BE2C (cell line): Measurements from ENCODE around the gene TNN.

Experiments used
- DNase-seq: peaks from one replicate; pipeline ENCODE4 v3.0.0-alpha.2; 2020
- H3K27me3 ChIP-seq: fragments of 250-450 bp; sonication (Bioruptor Pico); 2 replicates; pipeline ENCODE4 v1.5.1; 2020; ENCODE audit warnings: mild to moderate bottlenecking
- H3K36me3 ChIP-seq: fragments of 250-450 bp; sonication (Bioruptor Pico); 2 replicates; pipeline ENCODE4 v1.5.1; 2020; ENCODE audit warnings: mild to moderate bottlenecking
- H3K4me1 ChIP-seq: fragments of 250-450 bp; sonication (Bioruptor Pico); 2 replicates; pipeline ENCODE4 v1.5.1; 2020
- H3K4me3 ChIP-seq: 2 replicates; pipeline ENCODE4 v1.5.1; 2011; ENCODE audit warnings: low read depth, low read length
- H3K9me3 ChIP-seq: fragments of 250-450 bp; sonication (Bioruptor Pico); 2 replicates; pipeline ENCODE4 v1.5.1; 2020
- TF ChIP-seq, protein P1 (sequence below): IDR thresholded peaks from 2 replicates; pipeline ENCODE4 v1.5.1; 2012; ENCODE audit warnings: mild to moderate bottlenecking, low read depth, low read length

Gene TNN

DNA sequence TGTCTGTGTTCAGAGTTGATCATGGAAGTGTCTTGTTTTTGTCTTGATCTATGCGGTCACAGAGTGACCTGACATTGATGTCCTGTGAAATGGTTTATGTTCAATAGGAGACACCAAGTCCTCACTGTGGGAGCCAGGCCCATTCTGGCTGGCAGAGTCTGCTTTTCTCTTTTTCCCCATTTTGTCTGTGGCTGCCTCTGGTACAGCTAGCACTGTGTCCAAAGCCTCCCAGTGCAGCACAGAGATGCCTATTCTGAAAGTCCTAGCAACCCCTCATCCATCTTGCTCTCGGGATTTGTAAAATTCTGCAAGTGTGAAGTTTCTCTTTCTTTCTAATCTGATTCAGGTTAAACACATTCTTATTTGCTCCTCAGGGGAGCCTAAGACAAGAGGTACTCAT lies 14.3 kb downstream of the TNN start:
- Histone ChIP-seq H3K4me1 (peaks cover 4% of the 10 kb centered on the region; the same call in 1 of the 2 replicates), H3K36me3 (no peaks in the 10 kb centered on the region), H3K27me3 (no peaks in the 10 kb centered on the region), H3K4me3 (no peak overlapping the region), H3K9me3 (no peaks in the 10 kb centered on the region)
- TF ChIP-seq, protein P1, sequence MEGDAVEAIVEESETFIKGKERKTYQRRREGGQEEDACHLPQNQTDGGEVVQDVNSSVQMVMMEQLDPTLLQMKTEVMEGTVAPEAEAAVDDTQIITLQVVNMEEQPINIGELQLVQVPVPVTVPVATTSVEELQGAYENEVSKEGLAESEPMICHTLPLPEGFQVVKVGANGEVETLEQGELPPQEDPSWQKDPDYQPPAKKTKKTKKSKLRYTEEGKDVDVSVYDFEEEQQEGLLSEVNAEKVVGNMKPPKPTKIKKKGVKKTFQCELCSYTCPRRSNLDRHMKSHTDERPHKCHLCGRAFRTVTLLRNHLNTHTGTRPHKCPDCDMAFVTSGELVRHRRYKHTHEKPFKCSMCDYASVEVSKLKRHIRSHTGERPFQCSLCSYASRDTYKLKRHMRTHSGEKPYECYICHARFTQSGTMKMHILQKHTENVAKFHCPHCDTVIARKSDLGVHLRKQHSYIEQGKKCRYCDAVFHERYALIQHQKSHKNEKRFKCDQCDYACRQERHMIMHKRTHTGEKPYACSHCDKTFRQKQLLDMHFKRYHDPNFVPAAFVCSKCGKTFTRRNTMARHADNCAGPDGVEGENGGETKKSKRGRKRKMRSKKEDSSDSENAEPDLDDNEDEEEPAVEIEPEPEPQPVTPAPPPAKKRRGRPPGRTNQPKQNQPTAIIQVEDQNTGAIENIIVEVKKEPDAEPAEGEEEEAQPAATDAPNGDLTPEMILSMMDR = no peak
- DNase-seq = no peak

DNA sequence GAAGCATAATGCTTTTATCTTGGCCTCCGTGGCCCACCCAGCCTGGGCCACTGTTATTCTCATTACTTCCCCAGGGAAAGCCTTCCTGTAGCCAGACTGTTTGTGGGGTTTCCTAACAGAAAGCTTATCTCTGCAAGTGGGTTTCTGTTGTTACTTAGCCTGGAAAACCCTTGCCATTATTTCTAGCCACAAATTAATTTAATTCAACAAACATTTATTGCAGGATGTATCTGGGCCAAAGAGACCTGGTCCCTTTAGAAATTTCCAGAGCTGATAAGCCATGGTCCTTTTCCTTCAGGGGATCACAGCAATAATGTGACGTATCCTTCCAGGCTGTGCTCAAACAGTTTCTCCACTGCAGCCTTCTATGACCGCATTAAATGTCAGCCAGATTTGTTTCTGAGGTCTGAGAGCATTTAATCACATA lies 20.9 kb downstream of the TNN start:
- TF ChIP-seq, protein P1 = no peak
- peak; percentile 71 for DNase-seq
- no peaks in the 10 kb centered on the region for H3K9me3 ChIP-seq
- H3K27me3 ChIP-seq = no peaks in the 10 kb centered on the region
- no peaks in the 10 kb centered on the region for H3K36me3 ChIP-seq
- H3K4me1 ChIP-seq = peaks cover 30% of the 10 kb centered on the region
- peak overlapping the region; percentile 2; the same call in 1 of the 2 replicates for H3K4me3 ChIP-seq

DNA sequence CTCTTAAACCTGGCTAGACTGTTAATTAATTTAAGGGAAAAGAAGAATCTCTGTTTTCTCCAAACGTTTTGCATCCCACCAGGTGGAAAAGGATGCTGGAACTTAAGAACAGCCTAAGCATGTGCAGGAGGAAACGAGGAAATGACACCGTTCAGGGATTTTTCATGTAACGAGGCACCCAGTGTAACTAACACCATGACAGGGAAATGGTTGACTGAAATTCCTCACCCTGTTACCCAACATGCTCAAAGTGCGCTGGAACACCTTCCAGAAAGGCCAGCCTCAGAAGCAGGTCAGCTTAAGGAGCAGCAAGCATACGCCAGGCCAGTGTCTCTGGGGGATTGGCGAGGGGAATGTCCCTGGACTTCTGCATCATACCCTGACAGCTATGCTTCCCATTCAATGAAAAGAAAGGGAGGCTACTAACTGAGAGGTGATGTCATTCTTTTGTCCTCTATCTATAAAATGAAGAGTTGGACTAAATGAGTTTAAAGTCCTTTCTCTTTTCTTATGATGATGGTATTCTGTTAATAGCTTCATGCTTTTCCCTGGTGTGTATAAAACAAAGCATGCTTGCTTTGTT lies 21.6 kb downstream of the TNN start:
- TF ChIP-seq, protein P1 = no peak
- no peaks in the 10 kb centered on the region for H3K27me3 ChIP-seq

DNA sequence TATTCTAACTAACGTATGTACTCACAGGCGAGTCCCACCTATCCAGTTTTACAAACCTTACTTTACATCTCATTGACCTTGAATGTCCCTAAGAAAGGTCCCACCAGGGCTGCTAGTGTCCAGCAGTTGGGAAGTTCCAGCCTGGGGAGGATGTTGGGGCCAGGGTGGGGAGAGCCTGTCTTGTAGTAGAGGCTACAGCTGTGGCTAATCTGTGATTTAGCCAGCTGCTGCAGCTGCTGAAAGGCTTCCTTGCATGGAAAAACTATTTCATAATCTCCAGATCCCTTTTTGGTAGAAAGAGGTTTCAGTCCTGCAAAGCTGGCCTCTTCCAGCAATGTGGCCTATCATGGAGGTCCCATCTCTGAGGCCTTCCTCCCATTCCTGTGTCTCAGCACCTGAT lies 23.1 kb downstream of the TNN start:
- TF ChIP-seq, protein P1 = no peak
- no peaks in the 10 kb centered on the region for H3K36me3 ChIP-seq
- H3K4me1 ChIP-seq = peaks cover 30% of the 10 kb centered on the region
- no peak for DNase-seq
- no peak overlapping the region for H3K4me3 ChIP-seq
- no peaks in the 10 kb centered on the region for H3K9me3 ChIP-seq
- no peaks in the 10 kb centered on the region for H3K27me3 ChIP-seq

More for the DNA sequence above, 21.6 kb downstream of the TNN start:
- no peaks in the 10 kb centered on the region for H3K9me3 ChIP-seq
- no peaks in the 10 kb centered on the region for H3K36me3 ChIP-seq
- H3K4me1 ChIP-seq = peaks cover 30% of the 10 kb centered on the region
- H3K4me3 ChIP-seq = peak overlapping the region; percentile 2
- peak; percentile 78 for DNase-seq

DNA sequence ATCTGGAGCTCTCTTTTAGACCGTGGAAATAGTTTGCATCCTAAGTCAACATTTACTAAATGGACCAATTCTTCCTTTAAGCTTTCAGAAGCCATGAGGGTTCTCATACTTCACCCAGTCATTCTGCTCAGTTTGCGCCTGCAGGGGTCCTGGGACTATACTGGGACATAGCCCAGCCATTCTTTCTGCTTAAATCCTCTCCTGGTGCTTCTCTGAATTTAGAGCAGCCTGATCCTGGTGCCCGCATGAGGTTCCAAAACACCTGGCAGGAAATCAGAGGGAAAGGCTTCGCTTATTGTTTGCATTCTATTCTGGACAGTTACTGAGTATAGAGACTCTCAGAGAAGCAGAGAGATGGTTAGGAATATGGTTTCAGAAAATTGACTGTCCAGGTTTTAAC lies 27.0 kb downstream of the TNN start:
- TF ChIP-seq, protein P1 = no peak
- no peak for DNase-seq
- no peaks in the 10 kb centered on the region for H3K36me3 ChIP-seq
- H3K4me3 ChIP-seq = no peak overlapping the region
- H3K9me3 ChIP-seq = no peaks in the 10 kb centered on the region
- H3K27me3 ChIP-seq = no peaks in the 10 kb centered on the region
- H3K4me1 ChIP-seq = peaks cover 12% of the 10 kb centered on the region

DNA sequence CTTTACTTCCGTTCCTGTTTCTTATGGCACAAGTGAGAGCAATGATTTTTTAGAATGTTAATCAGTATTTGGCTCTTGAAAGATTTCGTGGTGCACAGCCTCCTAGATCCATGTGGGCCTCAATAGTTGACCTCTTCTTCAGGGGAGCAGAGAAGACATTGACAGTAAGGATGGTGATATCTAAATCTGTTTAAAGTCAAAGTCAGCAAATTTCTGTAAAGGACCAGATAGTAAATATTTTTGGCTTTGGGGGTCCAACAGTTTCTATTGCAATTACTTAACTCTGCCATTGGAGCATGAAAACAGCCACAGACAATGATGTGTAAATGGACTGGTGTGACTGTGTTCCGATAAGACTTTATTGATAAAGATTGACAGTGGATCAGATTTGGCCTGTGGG lies 27.4 kb downstream of the TNN start:
- H3K9me3 ChIP-seq = no peaks in the 10 kb centered on the region
- peaks cover 7% of the 10 kb centered on the region; the same call in 1 of the 2 replicates for H3K4me1 ChIP-seq
- no peak for DNase-seq
- TF ChIP-seq, protein P1 = no peak
- no peak overlapping the region for H3K4me3 ChIP-seq
- H3K36me3 ChIP-seq = no peaks in the 10 kb centered on the region
- no peaks in the 10 kb centered on the region for H3K27me3 ChIP-seq
